Ishikawa (cell line): ENCODE measurements around the gene ANKLE2.

Experiments
- CEBPB ChIP-seq: IDR thresholded peaks from 2 replicates; pipeline ENCODE4 v1.6.1; 2012
- CREB1 ChIP-seq: IDR thresholded peaks from 2 replicates; pipeline ENCODE4 v1.6.1; 2012; ENCODE audit warnings: low read depth
- EP300 ChIP-seq: IDR thresholded peaks from 2 replicates; pipeline ENCODE4 v1.6.1; 2012; ENCODE audit warnings: borderline replicate concordance
- FOXM1 ChIP-seq: IDR thresholded peaks from 2 replicates; pipeline ENCODE4 v1.6.1; 2012; ENCODE audit warnings: low read depth, borderline replicate concordance
- NFIC ChIP-seq: IDR thresholded peaks from 2 replicates; pipeline ENCODE4 v1.6.1; 2012
- RAD21 ChIP-seq: IDR thresholded peaks from 2 replicates; pipeline ENCODE4 v1.6.1; 2012; ENCODE audit warnings: low read depth
- TAF1 ChIP-seq: IDR thresholded peaks from 2 replicates; pipeline ENCODE4 v1.6.1; 2012; ENCODE audit warnings: low read depth, mild to moderate bottlenecking
- TEAD4 ChIP-seq: IDR thresholded peaks from 2 replicates; pipeline ENCODE4 v1.6.1; 2012
- YY1 ChIP-seq: IDR thresholded peaks from 2 replicates; pipeline ENCODE4 v1.6.1; 2012; ENCODE audit warnings: low read depth
- ZBTB7A ChIP-seq: IDR thresholded peaks from 2 replicates; pipeline ENCODE4 v1.6.1; 2012; ENCODE audit warnings: low read depth
- TF ChIP-seq, protein P1 (sequence below): IDR thresholded peaks from 2 replicates; pipeline ENCODE4 v1.6.1; 2012
- TF ChIP-seq, protein P2 (sequence below): IDR thresholded peaks from 2 replicates; pipeline ENCODE4 v1.6.1; 2012
- TF ChIP-seq, protein P3 (sequence below): IDR thresholded peaks from 2 replicates; pipeline ENCODE4 v1.6.1; 2012; ENCODE audit warnings: low read depth, mild to moderate bottlenecking

DNA sequence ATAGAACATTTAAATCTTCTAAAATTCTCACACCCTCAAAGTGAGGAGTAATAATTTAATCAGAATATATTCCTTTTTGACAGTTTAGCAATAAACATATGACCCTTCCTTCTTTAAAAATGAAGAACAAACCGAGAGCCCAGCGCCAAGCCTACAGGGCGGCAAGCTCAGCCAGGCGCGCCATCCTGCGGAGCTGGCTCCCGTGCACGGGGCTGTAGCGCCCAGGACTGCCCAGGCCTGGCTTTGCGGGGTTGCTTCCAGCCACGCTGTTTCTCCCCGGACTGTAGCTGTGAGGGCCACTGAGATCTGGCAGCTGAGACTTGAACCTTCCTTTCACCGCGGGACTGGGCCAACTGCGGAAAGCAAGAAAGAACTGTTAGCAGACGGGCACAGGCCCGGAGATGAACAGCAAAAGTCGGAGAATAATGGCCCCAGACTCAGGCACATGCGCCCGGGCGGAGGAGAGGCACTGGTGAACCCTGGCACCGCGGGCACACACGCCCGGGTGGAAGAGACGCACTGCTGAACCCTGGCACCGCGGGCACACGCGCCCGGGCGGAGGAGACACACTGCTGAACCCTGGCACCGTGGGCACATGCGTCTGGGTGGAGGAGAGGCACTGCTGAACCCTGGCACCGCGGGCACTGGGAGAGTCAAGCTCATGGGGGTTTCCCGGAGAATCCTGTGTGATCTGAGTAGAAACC is 34.4 kb downstream of the ANKLE2 start:
- TF ChIP-seq, protein P1, sequence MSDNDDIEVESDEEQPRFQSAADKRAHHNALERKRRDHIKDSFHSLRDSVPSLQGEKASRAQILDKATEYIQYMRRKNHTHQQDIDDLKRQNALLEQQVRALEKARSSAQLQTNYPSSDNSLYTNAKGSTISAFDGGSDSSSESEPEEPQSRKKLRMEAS, result no peak
- TF ChIP-seq, protein P2, sequence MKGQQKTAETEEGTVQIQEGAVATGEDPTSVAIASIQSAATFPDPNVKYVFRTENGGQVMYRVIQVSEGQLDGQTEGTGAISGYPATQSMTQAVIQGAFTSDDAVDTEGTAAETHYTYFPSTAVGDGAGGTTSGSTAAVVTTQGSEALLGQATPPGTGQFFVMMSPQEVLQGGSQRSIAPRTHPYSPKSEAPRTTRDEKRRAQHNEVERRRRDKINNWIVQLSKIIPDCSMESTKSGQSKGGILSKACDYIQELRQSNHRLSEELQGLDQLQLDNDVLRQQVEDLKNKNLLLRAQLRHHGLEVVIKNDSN, result no peak
- TF ChIP-seq EP300 (no peak), NFIC (no peak), TAF1 (no peak), CREB1 (no peak), RAD21 (no peak), FOXM1 (no peak), YY1 (no peak), ZBTB7A (no peak), CEBPB (no peak), TEAD4 (no peak)
- TF ChIP-seq, protein P3, sequence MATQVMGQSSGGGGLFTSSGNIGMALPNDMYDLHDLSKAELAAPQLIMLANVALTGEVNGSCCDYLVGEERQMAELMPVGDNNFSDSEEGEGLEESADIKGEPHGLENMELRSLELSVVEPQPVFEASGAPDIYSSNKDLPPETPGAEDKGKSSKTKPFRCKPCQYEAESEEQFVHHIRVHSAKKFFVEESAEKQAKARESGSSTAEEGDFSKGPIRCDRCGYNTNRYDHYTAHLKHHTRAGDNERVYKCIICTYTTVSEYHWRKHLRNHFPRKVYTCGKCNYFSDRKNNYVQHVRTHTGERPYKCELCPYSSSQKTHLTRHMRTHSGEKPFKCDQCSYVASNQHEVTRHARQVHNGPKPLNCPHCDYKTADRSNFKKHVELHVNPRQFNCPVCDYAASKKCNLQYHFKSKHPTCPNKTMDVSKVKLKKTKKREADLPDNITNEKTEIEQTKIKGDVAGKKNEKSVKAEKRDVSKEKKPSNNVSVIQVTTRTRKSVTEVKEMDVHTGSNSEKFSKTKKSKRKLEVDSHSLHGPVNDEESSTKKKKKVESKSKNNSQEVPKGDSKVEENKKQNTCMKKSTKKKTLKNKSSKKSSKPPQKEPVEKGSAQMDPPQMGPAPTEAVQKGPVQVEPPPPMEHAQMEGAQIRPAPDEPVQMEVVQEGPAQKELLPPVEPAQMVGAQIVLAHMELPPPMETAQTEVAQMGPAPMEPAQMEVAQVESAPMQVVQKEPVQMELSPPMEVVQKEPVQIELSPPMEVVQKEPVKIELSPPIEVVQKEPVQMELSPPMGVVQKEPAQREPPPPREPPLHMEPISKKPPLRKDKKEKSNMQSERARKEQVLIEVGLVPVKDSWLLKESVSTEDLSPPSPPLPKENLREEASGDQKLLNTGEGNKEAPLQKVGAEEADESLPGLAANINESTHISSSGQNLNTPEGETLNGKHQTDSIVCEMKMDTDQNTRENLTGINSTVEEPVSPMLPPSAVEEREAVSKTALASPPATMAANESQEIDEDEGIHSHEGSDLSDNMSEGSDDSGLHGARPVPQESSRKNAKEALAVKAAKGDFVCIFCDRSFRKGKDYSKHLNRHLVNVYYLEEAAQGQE, result no peak
